D721Med (cell line): ENCODE measurements around the gene TEPSIN.

Experiments used
- DNase-seq: peaks from one replicate; pipeline ENCODE4 v3.0.0; 2011; ENCODE audit warnings: low spot score; ENCODE audit not compliant: insufficient read length
- FAIRE-seq: peaks from 2 replicates; lab custom pipeline; 2011; peaks lifted over from hg19 to GRCh38; lab: Jason Lieb, UNC
- CTCF ChIP-seq: IDR thresholded peaks from 2 replicates; pipeline ENCODE4 v1.5.1; 2012; ENCODE audit warnings: mild to moderate bottlenecking, control low read depth; ENCODE audit not compliant: insufficient read depth; ENCODE audit errors: missing control alignments

The TEPSIN gene

GRCh38 chr17:81234940-81235821 lies 3.7 kb downstream of the TEPSIN start:
- no peak for TF ChIP-seq CTCF
- DNase-seq: no peak
- FAIRE-seq: no peak

GRCh38 chr17:81234506-81234855 lies 4.4 kb downstream of the TEPSIN start:
- DNase-seq (no peak), FAIRE-seq (no peak)
- TF ChIP-seq CTCF: no peak

- no peak for DNase-seq
- TF ChIP-seq CTCF: no peak
- no peak for FAIRE-seq
Measured at GRCh38 chr17:81233811-81234505, 4.9 kb downstream of the TEPSIN start.

- FAIRE-seq (no peak), DNase-seq (no peak)
- TF ChIP-seq CTCF: no peak
Measured at GRCh38 chr17:81233316-81233715, 5.5 kb downstream of the TEPSIN start.

- FAIRE-seq (no peak), DNase-seq (no peak)
- TF ChIP-seq CTCF: no peak
Measured at GRCh38 chr17:81232616-81233241, 6.1 kb downstream of the TEPSIN start.

GRCh38 chr17:81231766-81232581 lies 6.9 kb downstream of the TEPSIN start:
- no peak for TF ChIP-seq CTCF
- DNase-seq: no peak
- no peak for FAIRE-seq
